GM15510 (cell line): ENCODE measurements around the gene LATS2.

ENCODE experiments used
- POLR2A ChIP-seq: IDR thresholded peaks from 3 replicates; pipeline ENCODE4 v1.6.1; 2011; ENCODE audit warnings: borderline replicate concordance; ENCODE audit not compliant: insufficient read length; ENCODE audit errors: extremely low read depth

The LATS2 gene

DNA sequence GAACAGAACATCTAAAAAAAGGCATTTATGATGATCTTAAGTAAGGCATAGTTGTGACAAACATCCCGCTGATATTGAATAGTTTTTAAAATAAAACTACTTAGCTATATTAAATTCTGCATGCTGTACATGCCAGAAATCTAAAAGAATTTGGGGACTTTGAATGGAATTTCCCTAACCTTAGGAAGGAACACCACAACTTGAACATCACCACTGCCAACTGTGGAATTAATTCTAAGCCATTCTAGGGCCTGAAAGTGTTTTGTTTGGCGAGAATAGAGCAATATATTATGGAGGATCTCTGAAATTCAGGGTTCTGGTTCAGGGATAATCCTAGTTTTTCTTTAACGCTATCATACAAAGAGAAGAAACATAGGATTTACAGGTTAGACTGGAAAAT is 17.8 kb upstream of the LATS2 start:
- TF ChIP-seq POLR2A, result no peak

DNA sequence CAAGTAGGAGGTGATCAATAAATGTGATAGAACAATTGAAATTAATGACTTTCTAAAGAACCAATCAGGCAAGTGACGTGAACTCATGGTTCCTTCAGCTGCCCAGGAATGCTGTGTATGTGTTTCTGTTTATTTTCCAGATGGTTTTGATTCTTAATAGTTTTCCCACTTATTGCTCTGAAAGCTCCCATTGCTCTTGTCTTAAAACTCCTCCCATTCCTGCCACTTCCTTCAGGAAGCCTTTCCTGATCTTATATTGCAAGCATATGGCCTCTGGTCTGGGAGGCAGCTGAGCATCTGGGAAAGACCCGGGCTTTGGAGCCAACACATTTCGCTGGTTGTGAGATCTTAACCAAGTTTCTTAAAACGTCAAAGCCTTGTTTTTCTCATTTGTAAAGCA is 17.1 kb upstream of the LATS2 start:
- no peak for TF ChIP-seq POLR2A

DNA sequence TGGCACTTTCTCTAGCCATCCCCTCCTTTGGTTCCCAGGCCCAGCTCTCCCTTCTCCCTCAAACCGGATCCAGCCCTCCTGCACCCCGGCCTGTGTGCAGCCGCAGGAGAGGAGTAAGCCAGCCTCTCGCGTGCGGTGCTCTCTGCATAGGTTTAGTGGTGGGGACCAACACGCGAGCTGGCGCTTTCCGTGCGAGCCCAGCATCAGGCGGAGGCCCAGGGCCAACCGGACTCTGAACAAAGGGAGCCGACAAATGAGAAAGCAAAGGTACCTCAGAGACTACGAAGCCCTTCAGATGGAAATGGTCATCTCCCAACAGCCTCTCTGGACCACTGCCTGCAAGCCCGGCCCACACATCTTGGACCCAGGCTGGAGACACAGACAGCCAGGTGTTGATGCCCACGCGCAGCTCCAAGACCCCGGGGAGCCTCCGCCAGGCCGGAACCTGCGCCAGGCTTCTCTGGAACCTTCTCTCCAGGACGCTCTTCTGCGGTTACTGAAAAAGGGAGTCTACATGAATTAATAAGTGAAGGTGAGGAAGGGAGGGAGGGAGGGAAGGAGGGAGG is 16.5 kb upstream of the LATS2 start:
- TF ChIP-seq POLR2A, result no peak

DNA sequence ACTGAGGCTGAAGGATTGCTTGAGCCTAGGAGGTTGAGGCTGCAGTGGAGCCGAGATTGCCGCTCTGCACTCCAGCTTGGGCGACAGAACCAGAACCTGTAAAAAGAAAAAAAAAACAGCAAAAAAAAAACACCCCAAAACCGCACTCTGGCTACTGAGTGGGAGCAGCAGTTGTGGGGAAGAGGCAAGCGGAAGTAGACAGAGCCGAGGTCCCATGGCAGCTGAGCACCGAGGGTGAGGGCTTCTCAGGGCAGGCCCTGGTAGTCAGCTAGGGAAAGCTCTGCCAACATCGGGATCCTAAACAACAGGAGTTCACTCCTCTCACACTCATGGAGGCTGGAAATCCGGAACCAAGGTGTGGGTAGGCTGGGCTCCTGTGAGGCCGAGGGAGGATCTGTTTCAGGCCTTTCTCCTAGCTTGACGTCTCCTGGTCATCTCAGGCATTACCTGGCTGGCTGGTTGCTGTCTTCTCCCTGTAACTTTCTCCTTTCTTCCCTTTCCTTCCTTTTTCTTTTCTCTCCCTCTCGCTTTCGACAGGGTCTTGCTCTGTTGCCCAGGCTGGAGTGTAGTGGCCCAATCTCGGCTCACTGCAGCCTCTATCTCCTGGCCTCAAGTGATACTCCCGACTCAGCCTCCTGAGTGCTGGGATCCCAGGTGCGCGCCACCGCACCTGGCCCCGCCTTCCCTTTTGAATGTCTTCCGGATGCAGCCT is 15.8 kb upstream of the LATS2 start:
- no peak for TF ChIP-seq POLR2A

DNA sequence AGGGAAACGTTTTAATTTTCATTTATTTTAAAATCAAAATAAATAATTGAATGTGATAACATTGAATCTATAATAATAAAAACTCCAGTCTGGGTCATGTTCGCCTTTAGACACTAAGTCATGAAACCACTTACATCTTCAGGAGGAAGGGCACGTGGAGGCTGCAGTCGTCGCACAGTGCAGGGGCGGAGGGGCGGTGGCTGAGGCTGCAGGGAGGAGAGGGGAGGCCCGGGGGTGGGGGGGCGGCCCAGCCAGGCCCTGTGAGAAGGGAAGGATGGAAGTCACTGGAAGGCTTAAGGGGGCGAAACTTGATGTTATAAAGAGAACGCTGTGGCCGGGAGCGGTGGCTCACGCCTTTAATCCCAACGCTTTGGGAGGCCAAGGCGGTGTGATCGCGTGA is 14.9 kb upstream of the LATS2 start:
- TF ChIP-seq POLR2A, result no peak

DNA sequence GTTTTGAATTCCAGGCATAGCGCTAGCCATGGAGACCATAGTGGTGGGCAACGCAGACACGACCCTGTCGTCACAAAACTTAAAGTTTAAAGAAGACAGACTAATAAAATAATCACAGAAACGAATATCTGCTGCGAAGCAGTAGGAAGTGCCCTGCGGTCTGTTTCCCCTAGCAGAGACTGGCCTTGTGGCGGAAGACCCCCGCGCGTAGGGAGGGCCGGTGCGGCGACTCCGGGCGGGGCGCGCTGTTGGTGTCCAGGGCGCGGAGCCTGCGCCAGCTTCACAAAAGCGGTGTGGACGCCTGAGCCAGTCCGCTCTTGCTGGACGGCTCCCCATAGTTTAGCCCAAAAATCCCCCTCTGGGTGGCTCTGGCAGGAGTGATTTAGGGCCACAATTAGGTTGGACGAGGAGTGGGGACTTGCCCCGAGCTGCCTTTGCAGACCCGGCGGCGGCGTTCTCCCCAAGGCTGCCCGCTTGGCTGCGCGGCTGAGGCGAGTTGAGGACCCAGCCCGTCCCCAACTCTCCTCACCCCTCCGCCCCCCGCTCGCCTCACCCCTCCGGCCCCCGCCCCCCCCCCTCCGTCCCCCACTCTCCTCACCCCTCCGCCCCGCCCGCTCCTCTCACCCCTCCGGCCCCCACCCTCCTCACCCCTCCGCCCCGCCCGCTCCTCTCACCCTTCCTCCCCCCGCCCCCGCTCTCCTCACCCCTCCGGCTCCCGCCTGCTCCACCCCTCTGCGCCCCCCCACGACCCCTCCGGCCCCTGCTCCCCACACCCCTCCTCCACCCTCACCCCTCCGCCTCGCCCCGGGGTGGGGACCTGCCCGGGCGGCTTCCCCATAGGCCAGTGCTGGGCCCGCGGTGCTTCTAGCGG is 14.2 kb upstream of the LATS2 start:
- no peak for TF ChIP-seq POLR2A

DNA sequence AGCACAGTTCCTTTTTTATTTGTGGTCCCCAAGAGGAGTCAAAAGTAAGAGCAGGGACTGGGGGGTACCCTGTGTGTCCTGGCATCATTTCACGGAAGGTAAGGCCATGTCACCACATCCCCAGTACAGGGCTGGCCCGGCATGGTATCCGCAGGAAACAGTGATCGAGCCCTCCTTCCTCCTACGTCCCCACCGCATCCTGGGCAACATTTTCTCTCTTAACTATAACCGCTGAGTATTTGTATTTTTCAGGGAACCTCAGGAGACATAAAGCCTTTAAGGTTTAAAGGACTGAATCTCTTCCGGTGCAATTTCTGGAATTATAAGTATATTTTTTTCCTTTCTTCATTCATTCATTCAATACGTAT is 13.6 kb upstream of the LATS2 start:
- TF ChIP-seq POLR2A, result no peak

DNA sequence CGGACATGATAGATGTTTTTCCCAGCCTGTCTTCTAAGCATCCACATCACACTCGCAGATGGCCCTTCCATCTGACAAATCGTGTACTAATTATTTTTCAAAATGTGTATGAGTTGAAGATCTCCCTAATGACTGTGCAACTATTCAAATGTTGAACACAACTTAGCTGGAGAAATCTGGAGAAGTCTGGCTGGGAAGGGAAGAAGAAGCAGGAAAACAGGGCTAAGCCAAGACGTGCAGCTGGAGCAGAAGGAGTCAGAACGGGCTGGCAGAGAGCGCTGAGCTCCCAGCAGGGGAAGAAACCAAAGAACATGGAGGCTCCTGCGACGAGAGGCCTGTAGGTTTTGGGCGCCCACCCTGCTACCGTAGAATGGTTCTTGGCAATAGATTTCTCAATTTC is 13.2 kb upstream of the LATS2 start:
- no peak for TF ChIP-seq POLR2A

DNA sequence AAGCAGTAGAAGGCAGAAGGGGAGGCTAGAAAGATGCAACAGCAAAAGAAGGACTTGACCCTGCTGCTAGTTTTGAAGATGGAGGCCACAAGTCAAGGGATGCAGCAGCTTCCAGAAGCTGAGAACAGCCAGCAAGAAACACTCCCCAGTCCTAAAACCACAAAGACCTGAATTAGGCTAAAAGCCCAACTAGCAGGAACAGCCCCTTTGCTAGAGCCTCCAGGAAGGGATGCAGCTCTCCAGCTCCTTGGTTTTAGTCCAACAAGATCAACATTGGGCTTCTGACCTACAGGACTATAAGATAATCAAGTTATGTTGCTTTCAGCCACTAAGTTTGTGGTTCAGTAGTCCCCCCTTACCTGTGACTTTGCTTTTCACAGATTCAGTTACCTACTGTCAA is 10.5 kb upstream of the LATS2 start:
- no peak for TF ChIP-seq POLR2A

DNA sequence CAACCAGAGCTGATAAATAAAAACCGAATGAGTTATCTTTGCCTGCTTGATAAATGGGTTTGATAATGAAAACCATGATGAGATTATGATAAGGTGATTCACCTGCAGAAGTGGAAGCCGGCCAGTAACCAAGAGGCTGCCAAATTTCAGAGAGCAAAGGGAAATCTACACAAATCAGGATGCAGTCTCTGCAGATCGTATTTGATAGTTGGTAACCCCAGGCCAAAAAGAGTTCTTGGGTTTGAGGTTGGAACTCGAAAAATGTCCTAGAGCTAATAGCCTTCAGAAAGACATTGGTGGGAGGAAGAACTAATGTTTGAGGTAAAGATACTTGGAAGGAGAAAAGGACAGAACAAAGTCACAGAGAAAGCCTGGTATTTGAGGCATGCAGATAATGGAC is 9.6 kb upstream of the LATS2 start:
- TF ChIP-seq POLR2A, result no peak

DNA sequence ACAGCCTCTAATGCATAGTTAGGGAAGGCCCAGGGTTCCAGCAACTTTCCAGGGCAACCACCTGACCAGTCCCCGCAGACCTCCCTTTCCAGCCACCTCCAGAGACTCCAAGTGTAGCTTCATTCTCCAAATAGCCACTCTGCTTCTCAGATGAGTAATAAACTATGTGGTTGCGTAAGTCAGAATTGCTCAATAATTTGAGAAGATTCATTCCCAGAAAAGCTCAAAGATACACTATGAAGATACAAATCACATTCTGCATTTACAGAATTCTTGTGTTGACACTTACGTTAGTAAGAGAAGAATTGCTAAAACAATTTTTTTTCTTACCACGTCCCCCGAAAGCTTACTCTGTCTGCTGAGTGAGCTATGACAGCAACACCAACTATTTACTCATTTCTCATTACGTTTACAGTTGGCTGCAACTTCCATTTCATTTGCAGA is 8.2 kb upstream of the LATS2 start:
- TF ChIP-seq POLR2A, result no peak

DNA sequence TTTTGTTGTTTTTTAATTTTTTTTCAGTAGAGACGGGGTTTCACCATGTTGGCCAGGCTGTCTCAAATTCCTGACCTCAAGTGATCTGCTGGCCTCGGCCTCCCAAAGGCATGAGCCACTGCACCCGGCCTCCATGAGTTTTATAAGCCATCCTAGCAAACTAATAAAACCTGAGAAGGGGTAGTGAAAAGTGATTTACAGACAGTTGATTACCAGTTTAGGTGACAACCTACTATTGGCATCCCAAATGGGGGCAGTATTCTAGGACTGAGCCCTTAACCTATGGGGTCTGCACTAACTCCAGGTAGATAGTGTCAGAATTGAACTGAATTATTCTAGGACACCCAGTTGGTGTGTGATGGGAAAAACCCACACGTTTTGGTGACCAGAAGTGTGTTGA is 6.5 kb upstream of the LATS2 start:
- no peak for TF ChIP-seq POLR2A

DNA sequence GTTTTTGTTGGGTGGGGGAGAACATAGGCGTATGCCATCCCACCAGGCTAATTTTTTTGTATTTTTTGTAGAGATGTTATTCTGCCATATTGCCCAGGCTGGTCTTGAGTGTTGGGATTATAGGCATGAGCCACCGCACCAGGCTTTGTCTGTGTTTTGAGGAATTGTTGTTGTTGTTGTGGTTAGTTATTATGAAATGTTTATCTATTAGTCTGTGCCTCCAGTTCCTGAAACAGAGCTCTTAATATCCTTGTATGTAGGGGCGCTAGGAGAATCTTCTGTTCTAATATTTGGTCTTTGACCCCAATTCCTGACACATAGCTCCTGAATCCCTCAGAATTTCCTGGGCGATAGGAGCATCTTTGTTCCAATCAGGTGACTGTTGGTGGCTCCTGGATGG is 5.6 kb upstream of the LATS2 start:
- no peak for TF ChIP-seq POLR2A

DNA sequence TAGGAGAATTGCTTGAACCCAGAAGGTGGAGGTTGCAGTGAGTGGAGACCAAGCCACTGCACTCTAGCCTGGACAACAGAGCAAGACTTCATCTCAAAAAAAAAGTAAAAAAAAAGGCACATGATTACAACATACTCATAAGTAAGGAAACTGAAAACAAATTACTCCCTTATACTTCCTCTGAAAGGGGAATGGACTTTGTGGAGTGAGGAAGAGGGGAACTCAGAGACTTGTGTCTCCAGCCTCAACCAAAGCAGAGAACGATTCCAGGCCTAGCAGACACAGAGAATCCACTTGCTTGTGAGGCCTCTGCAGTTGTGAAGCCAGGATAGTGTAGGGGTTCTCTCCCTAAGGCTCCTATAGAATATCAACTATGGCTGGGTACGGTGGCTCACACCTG is 4.3 kb upstream of the LATS2 start:
- TF ChIP-seq POLR2A, result no peak

DNA sequence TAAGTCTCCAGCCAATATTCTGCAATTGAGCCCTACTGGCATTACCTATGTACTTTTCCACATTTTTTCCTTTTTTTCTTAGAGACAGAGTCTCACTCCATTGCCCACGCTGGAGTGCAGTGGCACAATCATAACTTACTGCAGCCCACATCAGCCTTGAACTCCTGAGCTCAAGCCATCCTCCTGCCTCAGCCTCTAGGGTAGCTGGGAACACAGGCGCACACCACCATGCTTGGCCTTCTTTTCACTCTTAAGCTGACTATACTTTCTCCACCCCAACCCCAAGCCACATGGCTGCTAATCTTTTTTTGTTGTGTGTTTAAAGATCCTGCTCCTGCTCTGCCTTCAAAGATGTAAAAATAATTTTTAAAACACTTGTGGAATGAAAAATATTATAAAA is 1.6 kb upstream of the LATS2 start:
- TF ChIP-seq POLR2A, result no peak

DNA sequence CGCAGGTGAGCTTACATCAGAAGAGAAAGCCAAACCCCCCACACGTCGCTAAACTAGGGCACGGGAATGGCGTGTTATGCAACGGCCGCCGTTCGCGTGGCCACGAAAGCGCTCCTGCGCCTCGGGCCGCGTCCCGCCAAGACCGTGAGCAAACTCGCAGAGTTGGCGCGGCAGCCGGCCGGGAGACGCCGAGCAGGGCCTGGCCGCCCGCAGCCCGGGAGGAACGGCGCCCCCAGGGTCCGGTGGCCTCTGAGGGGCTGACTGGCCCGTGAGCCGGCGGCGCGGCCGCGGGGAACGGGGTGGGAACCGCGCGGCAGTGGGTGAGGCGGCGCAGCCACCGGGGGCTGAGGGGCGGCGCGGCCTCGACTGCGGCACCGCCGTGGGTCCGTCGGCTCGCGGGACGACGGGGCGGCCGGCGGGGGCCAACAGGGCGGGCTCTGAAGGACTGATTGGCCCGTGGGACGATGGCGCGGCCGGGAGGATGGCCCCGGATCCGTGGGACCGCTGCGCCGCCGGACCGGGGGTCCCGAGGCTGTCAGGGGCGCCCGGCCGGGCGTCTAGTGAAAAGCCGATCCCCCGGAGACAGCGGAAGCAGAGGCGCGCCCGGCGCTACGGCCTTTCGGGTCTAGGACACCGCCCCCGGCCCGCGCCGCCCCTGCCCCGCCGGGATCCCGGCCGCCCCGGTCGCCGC is 903 bp downstream of the LATS2 start:
- no peak for TF ChIP-seq POLR2A

DNA sequence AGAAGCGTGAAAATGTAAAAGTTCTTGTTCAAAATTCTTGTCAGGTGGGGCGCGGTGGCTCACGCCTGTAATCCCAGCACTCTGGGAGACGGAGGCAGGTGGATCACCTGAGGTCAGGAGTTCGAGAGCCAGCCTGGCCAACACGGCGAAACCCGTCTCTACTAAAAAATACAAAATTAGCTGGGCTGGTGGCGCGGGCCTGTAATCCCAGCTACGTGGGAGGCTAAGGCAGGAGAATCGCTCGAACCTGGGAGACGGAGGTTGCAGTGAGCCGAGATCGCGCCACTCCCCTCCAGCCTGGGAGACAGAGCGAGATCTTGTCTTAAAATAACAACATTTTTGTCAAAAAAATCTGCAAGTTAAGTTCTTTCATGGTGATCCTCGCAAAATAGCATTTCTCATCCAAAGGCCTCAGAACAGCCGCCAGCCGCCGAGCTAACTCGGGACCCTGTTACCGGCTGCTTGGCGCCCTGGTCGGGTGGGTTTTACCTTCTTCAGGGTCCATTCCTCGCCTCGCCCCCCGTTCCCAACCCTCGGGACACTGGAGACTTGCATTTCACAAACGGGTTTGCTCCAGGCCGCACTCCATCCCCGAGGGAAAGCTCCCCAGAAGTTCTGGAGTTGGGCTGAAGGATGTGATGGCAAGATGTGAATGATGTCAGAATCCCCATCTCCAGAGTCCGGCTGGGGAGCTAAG is 1.6 kb downstream of the LATS2 start:
- TF ChIP-seq POLR2A, result no peak
